Measurements from ENCODE around the gene IGSF3. TPM values are rescaled to one million over a fixed set of nuclear protein-coding genes. Genes with fewer than 3 reads are reported as not detected.
"Not testable (repeated sequence)": the region's sequence is repeated elsewhere in the genome, so short reads cannot be mapped to it uniquely, and the experiment has no call there.

IGSF3 gene
- total RNA-seq, 1 donor from 2014 or later = 32.5 TPM

GRCh38 chr1:116664366-116664977 is 3.1 kb downstream of the IGSF3 start:
- DNase-seq (ENCODE audit: low spot score) = no peak

- DNase-seq (ENCODE audit: low spot score) = no peak
Measured at GRCh38 chr1:116663821-116664220, 3.7 kb downstream of the IGSF3 start.

DNA sequence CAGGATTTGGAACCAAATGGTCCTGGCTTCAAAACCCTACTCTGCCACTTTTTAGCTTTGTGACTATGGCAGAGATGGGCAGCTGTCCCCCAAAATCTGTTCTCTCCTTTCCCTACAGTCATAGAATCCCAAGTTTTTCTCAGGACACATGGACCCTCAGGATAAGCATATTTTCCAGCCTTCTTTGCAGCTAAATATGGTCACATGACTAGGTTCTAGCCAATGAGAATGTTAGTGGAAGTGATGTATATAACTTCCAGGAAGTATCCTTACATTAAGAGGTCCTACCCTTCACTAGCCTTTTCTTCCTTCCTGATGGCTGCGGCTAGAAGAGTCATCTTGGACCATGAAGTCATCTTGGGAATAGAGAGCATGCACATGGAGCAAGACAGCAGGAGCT is 5.9 kb downstream of the IGSF3 start:
- DNase-seq (ENCODE audit: low spot score) = no peak

- not testable (repeated sequence) for DNase-seq (ENCODE audit: low spot score)
Measured at GRCh38 chr1:116658645-116659044, 8.9 kb downstream of the IGSF3 start.

DNA sequence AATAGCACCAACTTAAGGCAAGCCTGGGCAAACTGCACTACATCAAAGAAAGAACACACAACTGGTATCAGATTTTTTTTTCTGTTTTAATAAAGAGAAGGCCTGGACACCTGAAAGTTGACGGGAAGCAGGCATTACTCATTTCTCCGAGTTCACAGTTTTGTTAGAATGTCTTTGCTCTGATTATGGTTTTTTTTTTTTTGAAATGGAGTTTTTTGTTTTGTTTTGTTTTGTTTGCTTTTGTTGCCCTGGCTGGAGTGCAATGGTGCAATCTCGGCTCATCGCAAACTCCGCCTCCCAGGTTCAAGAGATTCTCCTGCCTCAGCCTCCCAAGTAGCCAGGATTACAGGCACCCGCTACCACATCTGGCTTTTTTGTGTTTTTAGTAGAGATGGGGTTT is 9.7 kb downstream of the IGSF3 start:
- not testable (repeated sequence) for DNase-seq (ENCODE audit: low spot score)

DNA sequence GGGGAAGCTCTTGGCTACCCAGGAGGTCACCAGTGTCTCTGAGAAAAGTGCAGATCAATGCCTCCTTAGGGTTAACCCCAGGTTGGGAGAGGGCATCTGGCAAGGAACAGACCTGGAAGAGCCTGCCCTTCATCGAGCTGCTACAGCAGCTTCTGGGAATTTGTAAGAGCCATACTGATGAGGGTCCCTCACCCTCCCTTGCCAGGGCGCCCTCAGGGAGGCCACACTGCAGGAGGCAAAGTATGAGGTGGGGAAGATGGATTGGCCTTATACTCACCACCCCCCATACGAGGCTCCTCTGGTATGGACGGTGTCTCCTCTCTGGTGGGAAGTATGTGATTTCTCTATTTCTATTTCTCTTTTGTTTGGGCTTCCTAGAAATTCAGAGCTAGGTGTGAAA is 13.2 kb downstream of the IGSF3 start:
- DNase-seq (ENCODE audit: low spot score) = no peak

DNA sequence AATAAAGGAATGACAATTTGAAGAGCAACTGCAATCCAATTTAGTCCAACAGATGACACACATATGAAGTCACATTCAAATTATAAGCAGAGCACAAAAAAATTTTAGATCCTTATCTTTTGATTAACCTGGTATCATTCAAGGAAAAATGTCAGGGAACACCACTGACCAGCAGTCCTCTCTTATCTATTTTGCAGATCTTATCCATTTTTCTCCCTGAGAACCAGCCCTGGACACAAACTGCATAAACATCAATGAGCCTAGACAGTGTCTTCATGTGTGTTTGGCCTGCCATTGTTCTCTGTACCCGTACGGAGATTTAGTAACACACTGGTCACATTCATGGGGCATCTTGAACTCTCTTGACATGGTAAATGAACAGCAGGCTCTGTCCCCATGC is 14.9 kb downstream of the IGSF3 start:
- DNase-seq (ENCODE audit: low spot score) = not testable (repeated sequence)

- DNase-seq (ENCODE audit: low spot score) = not testable (repeated sequence)
Measured at GRCh38 chr1:116650781-116651180, 16.8 kb downstream of the IGSF3 start.

- DNase-seq (ENCODE audit: low spot score) = not testable (repeated sequence)
Measured at GRCh38 chr1:116649041-116649440, 18.5 kb downstream of the IGSF3 start.

DNA sequence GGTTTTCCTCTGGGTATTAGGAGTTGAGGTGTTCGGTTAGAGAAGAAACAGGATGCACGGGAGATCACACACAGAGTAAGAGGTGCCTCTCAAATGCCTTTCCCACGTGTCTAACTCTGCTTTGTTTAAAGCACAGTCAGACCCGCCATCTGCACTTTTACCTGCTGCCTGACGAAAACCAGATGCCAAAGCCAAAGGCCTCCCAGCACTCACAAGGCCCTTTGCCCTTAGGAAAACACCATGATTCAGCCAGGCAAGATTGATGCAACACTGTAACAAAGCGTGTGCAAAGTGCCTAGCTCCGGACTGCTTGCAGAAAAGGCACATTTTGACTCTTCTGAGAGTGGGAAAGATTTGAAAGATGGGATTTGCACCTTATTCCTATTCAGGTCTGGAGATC is 19.2 kb downstream of the IGSF3 start:
- peak; percentile 85 for DNase-seq (ENCODE audit: low spot score)

DNA sequence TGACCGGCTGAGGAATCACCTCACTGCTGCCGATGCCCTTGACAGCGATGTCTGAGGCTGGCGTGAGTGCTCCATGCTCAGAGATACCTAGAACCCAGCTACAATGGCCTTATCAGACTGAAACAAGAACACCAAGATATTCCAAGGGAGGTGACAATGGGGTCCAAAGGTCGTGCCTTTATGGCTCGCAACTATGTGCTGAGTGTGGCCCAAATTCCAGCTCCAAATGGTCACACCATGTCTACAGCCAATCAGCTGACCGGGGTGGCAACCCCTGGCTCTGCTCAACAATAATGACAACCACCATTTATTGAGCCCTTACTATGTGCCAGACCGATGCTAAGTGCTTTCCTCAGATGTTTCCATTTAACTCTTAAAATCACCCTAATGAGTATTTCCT is 20.3 kb downstream of the IGSF3 start:
- DNase-seq (ENCODE audit: low spot score) = not testable (repeated sequence)

- peak; percentile 72 for DNase-seq (ENCODE audit: low spot score)
Measured at GRCh38 chr1:116646673-116647170, 20.8 kb downstream of the IGSF3 start.

DNA sequence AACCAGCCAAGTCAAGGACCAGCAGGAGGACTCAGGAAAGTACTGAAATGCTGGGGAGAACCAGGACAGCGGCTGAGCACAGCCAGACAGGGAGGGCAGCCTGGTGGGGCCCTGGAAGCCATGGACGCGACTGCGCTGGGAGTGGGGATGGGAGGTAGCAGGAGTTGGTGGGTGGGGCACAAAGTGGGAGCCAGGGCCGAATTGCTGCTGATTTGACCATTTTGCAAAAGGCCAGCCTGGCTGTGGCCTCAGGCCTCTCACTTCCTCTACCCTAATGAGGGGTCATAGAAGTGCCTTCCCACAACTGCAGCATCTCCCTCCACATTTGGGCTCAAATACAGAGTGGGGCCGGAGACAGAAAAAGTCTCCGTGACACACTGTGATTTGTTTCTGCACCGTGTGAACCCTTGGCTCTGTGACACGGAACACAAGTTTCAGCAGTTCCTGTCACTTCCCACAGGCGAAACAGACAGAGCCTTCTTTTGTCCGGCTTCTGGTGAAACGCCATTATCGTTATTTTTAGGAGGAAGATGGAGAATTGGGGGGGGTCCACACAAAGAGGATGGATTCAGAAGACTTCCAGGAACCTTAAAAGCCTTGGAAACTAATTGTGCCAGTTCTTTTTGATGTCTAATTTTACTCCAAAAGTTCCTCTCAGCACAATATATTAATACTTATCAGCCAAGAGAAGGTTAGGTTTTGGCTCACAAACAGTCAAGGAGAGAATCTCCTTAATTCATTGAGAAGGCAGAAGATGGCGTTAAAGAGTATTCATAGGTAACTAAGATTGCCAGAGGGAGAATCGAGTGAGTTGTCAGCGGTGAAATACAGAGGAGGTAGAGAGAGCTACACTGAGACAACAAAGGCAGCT is 21.5 kb downstream of the IGSF3 start:
- not testable (repeated sequence) for DNase-seq (ENCODE audit: low spot score)

GRCh38 chr1:116644993-116645392 is 22.5 kb downstream of the IGSF3 start:
- not testable (repeated sequence) for DNase-seq (ENCODE audit: low spot score)

DNA sequence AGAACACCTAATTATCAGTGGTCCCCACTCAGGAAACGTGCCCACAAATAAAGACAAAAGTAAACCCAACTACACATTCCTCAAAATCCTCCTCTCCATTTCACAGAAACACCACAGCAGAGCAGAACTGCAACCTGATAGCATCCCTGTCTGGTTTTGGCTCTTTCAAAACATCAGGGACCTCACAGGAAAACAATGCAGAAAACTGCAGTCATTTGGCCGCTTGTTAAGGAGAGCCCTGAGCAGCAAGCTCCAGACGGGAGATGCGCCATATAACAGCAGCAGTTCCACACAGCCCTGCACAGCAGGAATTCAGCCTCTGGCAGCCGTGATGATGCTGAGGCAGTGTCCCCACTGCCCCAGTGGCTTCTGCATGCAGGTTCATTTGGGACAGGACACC is 23.4 kb downstream of the IGSF3 start:
- not testable (repeated sequence) for DNase-seq (ENCODE audit: low spot score)

DNA sequence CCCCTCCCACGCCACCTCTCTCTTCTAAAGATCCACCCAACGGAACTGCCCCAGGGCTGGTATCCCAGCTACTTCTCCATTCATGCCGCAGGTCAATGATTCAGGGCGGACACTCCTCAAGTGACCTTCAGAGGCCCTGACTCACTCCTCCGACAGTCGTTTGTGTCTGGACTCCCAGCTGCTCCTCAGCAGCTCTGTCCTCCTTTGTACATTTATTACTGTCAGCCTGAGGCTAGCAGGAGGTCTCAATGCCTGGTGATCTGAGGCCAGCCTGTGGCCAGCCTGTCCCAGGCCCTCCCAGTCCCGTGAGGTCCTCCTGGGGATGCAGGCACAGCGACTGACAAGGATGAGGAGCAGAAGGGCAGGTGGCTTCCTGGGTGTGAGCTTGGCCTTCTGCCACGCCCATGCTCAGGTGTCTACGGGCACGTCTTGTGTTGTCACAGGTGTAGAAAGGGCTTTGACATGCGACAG is 24.2 kb downstream of the IGSF3 start:
- DNase-seq (ENCODE audit: low spot score) = not testable (repeated sequence)

GRCh38 chr1:116642311-116643280 is 24.9 kb downstream of the IGSF3 start:
- DNase-seq (ENCODE audit: low spot score) = not testable (repeated sequence)

DNA sequence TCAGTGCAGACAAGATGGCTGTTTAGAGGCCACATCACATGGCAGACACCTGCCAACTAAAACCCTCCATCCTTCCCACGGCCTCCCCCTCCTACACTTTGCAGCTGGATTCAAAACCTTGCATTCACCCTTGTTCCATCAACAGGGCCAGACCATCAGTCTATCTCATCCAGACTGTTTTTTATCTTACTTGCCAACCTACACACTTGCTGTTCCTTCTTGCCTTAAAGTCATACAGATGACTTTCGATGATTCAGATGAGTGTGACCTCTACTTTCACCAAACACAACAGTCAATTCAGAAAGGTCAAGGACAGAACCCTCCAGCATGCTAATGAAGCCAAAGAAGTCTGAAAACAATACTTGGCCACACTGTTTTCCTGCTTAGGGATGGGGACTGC is 29.9 kb downstream of the IGSF3 start:
- not testable (repeated sequence) for DNase-seq (ENCODE audit: low spot score)

GRCh38 chr1:116636584-116636983 is 30.9 kb downstream of the IGSF3 start:
- DNase-seq (ENCODE audit: low spot score) = not testable (repeated sequence)

DNA sequence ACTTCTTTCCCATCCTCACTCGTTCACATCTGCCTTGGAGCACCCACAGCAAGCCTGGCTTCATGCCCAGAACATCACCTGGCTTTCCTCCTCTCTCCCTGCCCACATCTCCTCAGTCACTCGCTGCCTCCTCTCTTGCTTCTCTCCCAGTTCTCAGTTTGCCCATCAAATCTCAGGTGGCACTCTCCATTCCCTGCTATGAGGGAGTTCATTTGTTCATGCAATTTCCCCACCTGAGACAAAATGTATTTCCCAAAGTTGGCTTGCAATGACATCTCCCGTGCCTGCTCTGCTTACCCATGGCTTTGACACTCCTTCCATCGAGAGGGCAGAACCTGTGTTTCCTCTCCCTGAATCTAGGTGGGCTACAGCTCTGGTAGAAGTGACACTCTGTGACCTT is 33.1 kb downstream of the IGSF3 start:
- DNase-seq (ENCODE audit: low spot score) = not testable (repeated sequence)

Data from umbilical cord (tissue), 2 donors.